ENCODE results near the gene MED25.

- no peak for TF ChIP-seq CTCF (IDR thresholded peaks at IDR 0.05; ENCODE audit: insufficient read depth, low read depth, low read length)
- TF ChIP-seq EZH2 (IDR thresholded peaks at IDR 0.05; ENCODE audit: insufficient read depth, low read length), result no peak
Observed at GRCh38 chr19:49803529-49803856, 14.6 kb upstream of the MED25 start.
